CD4-positive, alpha-beta T cell (primary cell): ENCODE data around the gene TNFRSF21. TPM values are rescaled to one million over a fixed set of nuclear protein-coding genes. Genes with fewer than 3 reads are reported as not detected.

Experiments used
- ATAC-seq: fragments of 200-7000 bp; cut with Tn5 transposase; one replicate; pipeline ENCODE4 v1.10.0; 2022; ENCODE audit warnings: mild to moderate bottlenecking; ENCODE audit not compliant: poor library complexity
- CTCF ChIA-PET: fragments of 350-600 bp; sonication (Branson Sonifier 250); formaldehyde crosslinking; loops from one replicate; lab custom pipeline; 2021; ENCODE audit warnings: antibody characterized with exemption, inconsistent platforms; lab: Charles Lee
- POLR2A ChIA-PET: fragments of 350-600 bp; sonication (Branson Sonifier 250); formaldehyde crosslinking; loops from one replicate; lab custom pipeline; 2021; ENCODE audit warnings: antibody characterized with exemption, inconsistent platforms; lab: Charles Lee
- DNase-seq, 14 experiments: peaks; one replicate each; pipeline ENCODE4 v3.0.0-alpha.2; 2013 to 2020; ENCODE audit warnings: mixed read lengths in 2 of 14
- H3K27ac ChIP-seq, 2 donors: one replicate each; pipeline versions ENCODE4 v1.5.1 to v1.7.0; 2013; ENCODE audit warnings: low read length in 2 of 2, low read depth in 1 of 2, mild to moderate bottlenecking in 1 of 2
- H3K27me3 ChIP-seq, 2 experiments: 1 replicate in 1 of 2; 2 replicates in 1 of 2; pipeline versions ENCODE4 v1.6.1 to v1.7.0; 2013; ENCODE audit warnings: low read length in 2 of 2, control low read depth in 1 of 2, mild to moderate bottlenecking in 1 of 2, moderate library complexity in 1 of 2; ENCODE audit not compliant: insufficient read depth in 2 of 2, control insufficient read depth in 1 of 2
- H3K36me3 ChIP-seq: one replicate; pipeline ENCODE4 v1.6.1; 2013; ENCODE audit warnings: low read length, control low read depth; ENCODE audit not compliant: insufficient read depth
- H3K4me1 ChIP-seq: one replicate; pipeline ENCODE4 v1.6.1; 2013; ENCODE audit warnings: low read length, control low read depth; ENCODE audit not compliant: insufficient read depth
- H3K4me3 ChIP-seq: one replicate; pipeline ENCODE4 v1.5.1; 2013; ENCODE audit warnings: mild to moderate bottlenecking, low read length, moderate library complexity
- H3K9me3 ChIP-seq, 2 experiments: 1 replicate in 1 of 2; 2 replicates in 1 of 2; pipeline versions ENCODE4 v1.6.1 to v1.7.0; 2013; ENCODE audit warnings: low read length in 2 of 2, mild to moderate bottlenecking in 2 of 2, control low read depth in 1 of 2, moderate library complexity in 1 of 2; ENCODE audit not compliant: control insufficient read depth in 1 of 2, insufficient read depth in 1 of 2
- H3K27ac Mint-ChIP-seq: one replicate; pipeline ENCODE4 v1.8.0; 2020; ENCODE audit warnings: mixed read lengths
- H3K27me3 Mint-ChIP-seq: one replicate; pipeline ENCODE4 v1.8.0; 2021; ENCODE audit warnings: mixed read lengths
- H3K36me3 Mint-ChIP-seq: one replicate; pipeline ENCODE4 v1.8.0; 2021; ENCODE audit warnings: low read depth, mixed read lengths
- H3K4me1 Mint-ChIP-seq: one replicate; pipeline ENCODE4 v1.8.0; 2021; ENCODE audit warnings: low read depth, mixed read lengths
- H3K4me3 Mint-ChIP-seq: one replicate; pipeline ENCODE4 v1.8.0; 2020; ENCODE audit warnings: mild to moderate bottlenecking, mixed read lengths
- H3K9me3 Mint-ChIP-seq: one replicate; pipeline ENCODE4 v1.8.0; 2020; ENCODE audit warnings: mixed read lengths
- intact Hi-C, 2 experiments: fragments of 100-400 bp; cut with DNase I in 1 of 2; cut with micrococcal nuclease in 1 of 2; formaldehyde crosslinking; loops; one replicate each; pipeline versions ENCODE4 v1.15.1 to v1.9.0; 2023 to 2025; cut with DNase I, micrococcal nuclease
- total RNA-seq, 174 experiments: library from RNA in 2 of 174; stranded (reverse) in 2 of 174; gene quantifications; one replicate each; pipeline ENCODE4 v1.2.3 and lab custom pipeline; 2021 to 2026
- TF ChIP-seq, protein P1 (sequence below): fragments of 200-600 bp; IDR thresholded peaks from one replicate; pipeline ENCODE4 v1.8.0; 2022; ENCODE audit warnings: antibody characterized with exemption, mild to moderate bottlenecking

The TNFRSF21 gene
- total RNA-seq, 2 experiments from 2014 or later, result 0.92 to 0.96 TPM

DNA sequence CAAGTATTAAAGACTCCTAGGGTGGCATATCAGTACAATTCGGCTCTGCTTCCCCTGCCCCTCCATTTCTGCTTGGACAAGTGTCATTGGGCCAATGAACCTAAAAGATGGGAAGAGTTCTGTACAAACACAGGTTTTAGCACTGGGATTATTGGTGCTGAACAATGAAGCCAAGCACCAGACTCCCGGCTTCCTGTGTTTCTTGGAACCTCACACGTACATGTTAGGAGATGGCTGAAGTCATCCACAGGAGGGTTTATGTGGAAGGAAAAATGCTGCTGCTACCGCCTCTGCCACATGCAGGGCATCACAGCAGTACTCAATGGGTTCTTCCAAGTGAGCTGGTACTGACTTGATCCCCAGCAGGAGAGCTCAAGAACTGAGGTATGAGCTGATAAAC, 49.7 kb downstream of the TNFRSF21 start:
- Mint-ChIP-seq H3K36me3 (no peaks in the 10 kb centered on the region), H3K4me1 (no peaks in the 10 kb centered on the region), H3K9me3 (no peaks in the 10 kb centered on the region), H3K27me3 (no peaks in the 10 kb centered on the region), H3K4me3 (no peak overlapping the region), H3K27ac (no peak overlapping the region)
- Histone ChIP-seq H3K4me1 (no peaks in the 10 kb centered on the region), H3K27me3 (peaks cover 0 to 2% of the 10 kb centered on the region in 2 experiments), H3K9me3 (no peaks in the 10 kb centered on the region), H3K36me3 (no peaks in the 10 kb centered on the region), H3K27ac (no peak overlapping the region), H3K4me3 (no peak overlapping the region)
- POLR2A ChIA-PET, result no interaction called here
- ATAC-seq (no peak), DNase-seq (no peak)
- intact Hi-C loops, result no loop called here
- TF ChIP-seq, protein P1, sequence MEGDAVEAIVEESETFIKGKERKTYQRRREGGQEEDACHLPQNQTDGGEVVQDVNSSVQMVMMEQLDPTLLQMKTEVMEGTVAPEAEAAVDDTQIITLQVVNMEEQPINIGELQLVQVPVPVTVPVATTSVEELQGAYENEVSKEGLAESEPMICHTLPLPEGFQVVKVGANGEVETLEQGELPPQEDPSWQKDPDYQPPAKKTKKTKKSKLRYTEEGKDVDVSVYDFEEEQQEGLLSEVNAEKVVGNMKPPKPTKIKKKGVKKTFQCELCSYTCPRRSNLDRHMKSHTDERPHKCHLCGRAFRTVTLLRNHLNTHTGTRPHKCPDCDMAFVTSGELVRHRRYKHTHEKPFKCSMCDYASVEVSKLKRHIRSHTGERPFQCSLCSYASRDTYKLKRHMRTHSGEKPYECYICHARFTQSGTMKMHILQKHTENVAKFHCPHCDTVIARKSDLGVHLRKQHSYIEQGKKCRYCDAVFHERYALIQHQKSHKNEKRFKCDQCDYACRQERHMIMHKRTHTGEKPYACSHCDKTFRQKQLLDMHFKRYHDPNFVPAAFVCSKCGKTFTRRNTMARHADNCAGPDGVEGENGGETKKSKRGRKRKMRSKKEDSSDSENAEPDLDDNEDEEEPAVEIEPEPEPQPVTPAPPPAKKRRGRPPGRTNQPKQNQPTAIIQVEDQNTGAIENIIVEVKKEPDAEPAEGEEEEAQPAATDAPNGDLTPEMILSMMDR, result no peak
- CTCF ChIA-PET, result no interaction called here

DNA sequence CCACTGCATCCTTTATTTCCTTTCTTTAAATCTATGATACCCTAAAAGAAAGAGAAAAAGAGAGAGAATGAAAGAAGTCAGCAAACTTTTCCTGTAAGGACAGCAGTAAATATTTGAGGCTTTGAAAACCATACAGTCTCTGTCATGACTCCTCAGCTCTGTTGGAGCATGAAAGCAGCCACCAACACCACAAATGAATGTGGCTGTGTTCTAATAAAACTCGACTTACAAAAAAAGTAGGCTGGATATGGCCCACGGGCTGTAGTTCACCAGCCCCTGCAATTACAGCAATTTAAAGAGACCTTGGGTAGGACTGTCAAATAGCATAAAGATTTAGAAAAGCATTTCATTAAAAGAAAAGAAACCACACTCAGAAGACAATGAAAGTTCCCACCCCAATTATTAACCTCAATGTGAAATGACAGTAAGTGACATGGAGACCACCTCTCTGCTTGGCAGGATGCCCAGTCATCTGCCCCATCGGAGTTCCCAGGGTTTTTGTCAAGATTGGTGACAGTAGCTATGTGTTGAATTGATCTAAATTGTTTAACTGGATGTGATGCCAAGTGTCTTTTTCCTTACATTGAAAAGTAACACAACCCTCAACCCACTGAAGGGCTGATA, 50.9 kb downstream of the TNFRSF21 start:
- intact Hi-C loops, result no loop called here

DNA sequence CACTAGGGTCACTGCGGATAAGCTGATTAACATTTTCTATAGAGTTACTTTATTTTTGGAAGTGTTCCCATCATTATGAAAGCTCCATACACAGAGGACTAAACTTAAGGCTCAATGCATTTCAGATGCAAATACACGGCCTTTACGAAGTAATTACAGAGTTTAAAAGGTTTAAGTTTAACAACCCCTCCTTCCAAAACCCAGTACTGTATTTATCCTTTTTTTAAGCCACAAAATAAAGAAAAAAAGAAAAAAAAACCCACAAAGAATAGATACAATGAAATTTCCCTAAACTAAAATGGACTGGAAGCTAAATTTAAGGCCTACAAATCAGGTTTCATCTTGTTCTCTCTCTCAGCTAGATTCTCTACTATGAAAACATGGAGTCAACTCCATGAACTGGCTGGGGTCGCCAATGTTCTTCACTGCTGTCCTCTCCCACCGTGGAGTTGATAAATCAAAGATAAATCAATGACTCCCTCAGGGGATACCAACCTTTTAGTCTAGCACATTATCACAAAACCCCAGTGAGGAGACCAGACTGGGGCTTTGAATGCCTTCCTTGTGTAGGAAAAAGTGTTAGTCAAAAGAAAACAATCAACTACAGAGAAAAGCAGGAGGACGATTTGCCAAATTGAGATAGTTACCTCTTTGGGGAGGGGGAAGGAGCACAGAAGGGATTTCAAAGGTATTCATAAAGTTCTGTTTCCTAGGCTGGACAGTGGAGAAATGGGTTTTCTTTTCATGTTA, 52.5 kb downstream of the TNFRSF21 start:
- Mint-ChIP-seq H3K4me3 (no peak overlapping the region), H3K4me1 (no peaks in the 10 kb centered on the region), H3K36me3 (no peaks in the 10 kb centered on the region), H3K9me3 (no peaks in the 10 kb centered on the region), H3K27ac (no peak overlapping the region), H3K27me3 (no peaks in the 10 kb centered on the region)
- TF ChIP-seq, protein P1, result no peak
- no peak for ATAC-seq
- Histone ChIP-seq H3K4me3 (no peak overlapping the region), H3K9me3 (no peaks in the 10 kb centered on the region), H3K27me3 (peaks cover 0 to 2% of the 10 kb centered on the region in 2 experiments), H3K27ac (no peak overlapping the region), H3K4me1 (no peaks in the 10 kb centered on the region), H3K36me3 (no peaks in the 10 kb centered on the region)
- intact Hi-C loops, result no loop called here
- POLR2A ChIA-PET, result no interaction called here
- CTCF ChIA-PET, result no interaction called here
- no peak for DNase-seq

More for the DNA sequence above, 50.9 kb downstream of the TNFRSF21 start:
- no peaks in the 10 kb centered on the region for H3K9me3 ChIP-seq
- Mint-ChIP-seq H3K9me3 (no peaks in the 10 kb centered on the region), H3K27ac (no peak overlapping the region), H3K27me3 (no peaks in the 10 kb centered on the region), H3K4me3 (no peak overlapping the region), H3K36me3 (no peaks in the 10 kb centered on the region), H3K4me1 (no peaks in the 10 kb centered on the region)
- no peak overlapping the region for H3K27ac ChIP-seq
- H3K27me3 ChIP-seq, result peaks cover 0 to 2% of the 10 kb centered on the region in 2 experiments
- no peaks in the 10 kb centered on the region for H3K4me1 ChIP-seq
- POLR2A ChIA-PET, result no interaction called here
- H3K36me3 ChIP-seq, result no peaks in the 10 kb centered on the region
- ATAC-seq, result no peak
- CTCF ChIA-PET, result no interaction called here
- H3K4me3 ChIP-seq, result no peak overlapping the region
- no peak for DNase-seq
- TF ChIP-seq, protein P1, result no peak
